HepG2 (cell line): Measurements from ENCODE around the gene PRR19. TPM values are rescaled to one million over a fixed set of nuclear protein-coding genes. Genes with fewer than 3 reads are reported as not detected.

Source experiments
- ATAC-seq: fragments of 200-7000 bp; cut with Tn5 transposase; 3 replicates; pipeline ENCODE4 v1.9.1; 2020; ENCODE audit warnings: mild to moderate bottlenecking, moderate library complexity
- BruUV-seq: library from RNA; stranded (reverse); fragments of 400-500 nt; replicated peaks from 2 replicates; lab custom pipeline; 2021; lab: Mats Ljungman, UMichigan
- CTCF ChIA-PET: fragments of 300-600 bp; formaldehyde crosslinking; extraction: SDS; loops from one replicate; lab custom pipeline; 2021; ENCODE audit warnings: low total read pairs, inconsistent platforms, low intra/inter-chr PET ratio; lab: Yijun Ruan, JAX
- POLR2A ChIA-PET: fragments of 350-600 bp; sonication (Branson Sonifier 250); formaldehyde crosslinking; loops from one replicate; lab custom pipeline; 2020; ENCODE audit warnings: antibody characterized with exemption, inconsistent platforms; lab: Yijun Ruan, JAX
- DNase-seq: peaks from one replicate; pipeline ENCODE4 v3.0.0-alpha.2; 2015; ENCODE audit warnings: low spot score
- FAIRE-seq: peaks from 3 replicates; lab custom pipeline; 2011; peaks lifted over from hg19 to GRCh38; lab: Jason Lieb, UNC
- H2AFZ ChIP-seq: one replicate; pipeline ENCODE4 v1.6.1; 2011; ENCODE audit warnings: low read length, inconsistent platforms
- H3K27ac ChIP-seq: fragments of 300-600 bp; 3 replicates; pipeline ENCODE4 v1.8.0; 2011; ENCODE audit warnings: mixed run types, mild to moderate bottlenecking, mixed read lengths, low read length, inconsistent platforms; ENCODE audit not compliant: insufficient read depth; ENCODE audit errors: extremely low read length
- H3K27me3 ChIP-seq, 2 experiments: fragments of 200-600 bp in 1 of 2; 2 replicates in 1 of 2; 3 replicates in 1 of 2; pipeline versions ENCODE4 v1.6.0 to v1.8.0; 2011; ENCODE audit warnings: low read length in 2 of 2, mild to moderate bottlenecking in 2 of 2, moderate library complexity in 2 of 2, inconsistent platforms in 1 of 2; ENCODE audit not compliant: insufficient read depth in 2 of 2, control insufficient read depth in 1 of 2
- H3K36me3 ChIP-seq, 2 experiments: fragments of 200-600 bp in 1 of 2; replicated peaks in 1 of 2; 2 replicates in 1 of 2; 3 replicates in 1 of 2; pipeline versions ENCODE4 v1.5.1 to v1.8.0; 2011; ENCODE audit warnings: low read length in 2 of 2, inconsistent platforms in 1 of 2; ENCODE audit not compliant: insufficient read depth in 2 of 2, control insufficient read depth in 1 of 2
- H3K4me1 ChIP-seq: 2 replicates; pipeline ENCODE4 v1.5.1; 2012; ENCODE audit warnings: low read length, inconsistent platforms; ENCODE audit not compliant: insufficient read depth
- H3K4me2 ChIP-seq: 2 replicates; pipeline ENCODE4 v1.6.0; 2011; ENCODE audit warnings: low read depth, low read length, inconsistent platforms
- H3K4me3 ChIP-seq, 3 experiments: fragments of 200-600 bp in 1 of 3; sonication (generic), shearing (Covaris generic) in 1 of 3; replicated peaks in 1 of 3; 2 replicates each; pipeline ENCODE4 v1.5.1; 2011 to 2016; ENCODE audit warnings: low read length in 3 of 3, inconsistent platforms in 2 of 3, low read depth in 2 of 3, mild to moderate bottlenecking in 2 of 3, control low read depth in 1 of 3, mixed read lengths in 1 of 3; ENCODE audit not compliant: insufficient read depth in 1 of 3
- H3K79me2 ChIP-seq: one replicate; pipeline ENCODE4 v1.6.1; 2011; ENCODE audit warnings: low read length, inconsistent platforms; ENCODE audit not compliant: insufficient read depth
- H3K9ac ChIP-seq: 2 replicates; pipeline ENCODE4 v1.6.0; 2011; ENCODE audit warnings: mild to moderate bottlenecking, low read depth, low read length, inconsistent platforms; ENCODE audit not compliant: insufficient read depth
- H3K9me3 ChIP-seq: 2 replicates; pipeline ENCODE4 v1.5.1; 2012; ENCODE audit warnings: mild to moderate bottlenecking, low read length
- H4K20me1 ChIP-seq: 2 replicates; pipeline ENCODE4 v1.6.0; 2011; ENCODE audit warnings: inconsistent platforms, mild to moderate bottlenecking, low read length, moderate library complexity; ENCODE audit not compliant: insufficient read depth
- ATF2 ChIP-seq: sonication (generic); formaldehyde crosslinking; IDR thresholded peaks from 2 replicates; pipeline ENCODE4 v1.4.0; 2020; ENCODE audit warnings: missing genetic modification reagents
- FOXA3 ChIP-seq: IDR thresholded peaks from 2 replicates; pipeline ENCODE4 v1.6.1; 2016; ENCODE audit warnings: missing genetic modification reagents, missing compliant biosample characterization
- FOXK1 ChIP-seq: sonication (generic); formaldehyde crosslinking; IDR thresholded peaks from 2 replicates; pipeline ENCODE4 v1.4.0; 2020; ENCODE audit warnings: low read depth, missing genetic modification reagents, borderline replicate concordance
- HCFC1 ChIP-seq: fragments of 150-350 bp; IDR thresholded peaks from 2 replicates; pipeline ENCODE4 v1.6.1; 2014; ENCODE audit warnings: low read depth, low read length
- HDAC1 ChIP-seq: sonication (generic); formaldehyde crosslinking; IDR thresholded peaks from 2 replicates; pipeline ENCODE4 v1.5.1; 2020; ENCODE audit warnings: mild to moderate bottlenecking, missing genetic modification reagents
- IRF1 ChIP-seq: sonication (generic); formaldehyde crosslinking; IDR thresholded peaks from 2 replicates; pipeline ENCODE4 v1.4.0; 2020; ENCODE audit warnings: low read depth, mild to moderate bottlenecking, missing genetic modification reagents
- MAFF ChIP-seq: IDR thresholded peaks from 2 replicates; pipeline ENCODE4 v1.6.1; 2011; ENCODE audit warnings: low read depth, low read length, improper control_type of control experiment
- NKX3-1 ChIP-seq: sonication (generic); formaldehyde crosslinking; IDR thresholded peaks from 2 replicates; pipeline ENCODE4 v1.5.0; 2020; ENCODE audit warnings: missing genetic modification reagents
- SNAI1 ChIP-seq: sonication (generic); formaldehyde crosslinking; IDR thresholded peaks from 2 replicates; pipeline ENCODE4 v1.5.0; 2020; ENCODE audit warnings: mild to moderate bottlenecking, missing genetic modification reagents, borderline replicate concordance
- YEATS4 ChIP-seq: sonication (generic); formaldehyde crosslinking; IDR thresholded peaks from 2 replicates; pipeline ENCODE4 v1.4.0; 2020; ENCODE audit warnings: missing genetic modification reagents, borderline replicate concordance
- ZKSCAN5 ChIP-seq: sonication (generic); formaldehyde crosslinking; IDR thresholded peaks from 2 replicates; pipeline ENCODE4 v1.5.1; 2020; ENCODE audit warnings: mild to moderate bottlenecking, missing genetic modification reagents
- ZMAT3 ChIP-seq: sonication (generic); formaldehyde crosslinking; conservative IDR thresholded peaks from 2 replicates; pipeline ENCODE4 v1.7.0; 2021; ENCODE audit warnings: missing genetic modification reagents
- WGBS: methylation state at CpG from one replicate; pipeline ENCODE4 v1.1.6; 2017; ENCODE audit warnings: low lambda C conversion rate; 5-methylcytosine and 5-hydroxymethylcytosine counted together
- in situ Hi-C: cut with HindIII; loops from 2 replicates; pipeline ENCODE4 v1.10.0; 2017; ENCODE audit warnings: low pct_unique_long_range_greater_than_20kb; ENCODE audit not compliant: extremely low pct_ligation_motif_present
- intact Hi-C: fragments of 100-400 bp; cut with micrococcal nuclease; formaldehyde crosslinking; loops from one replicate; pipeline ENCODE4 v1.10.0; 2022; ENCODE audit not compliant: unreplicated experiment
- polyA plus RNA-seq, 8 experiments: library from polyadenylated mRNA; depleted of rRNA in 3 of 8; stranded (reverse) in 7 of 8; unstranded in 1 of 8; fragments of >200 nt; fragmentation: Illumina TruSeq in 4 of 8; extraction: Trizol in 4 of 8; gene quantifications; 2 replicates each; pipeline versions ENCODE4 v1.2.1 to v1.2.3, GENCODE V29; 2011 to 2016; ENCODE audit warnings: low read depth in 4 of 8, missing spikeins in 1 of 8, mixed read lengths in 1 of 8; ENCODE audit not compliant: insufficient read depth in 1 of 8
- total RNA-seq, 5 experiments: library from RNA; depleted of rRNA; stranded (reverse); fragments of >200 nt; fragmentation: Illumina TruSeq; extraction: Trizol; gene quantifications; 2 replicates each; pipeline ENCODE4 v1.2.3, GENCODE V29; 2016; ENCODE audit warnings: low read depth in 1 of 5
- TF ChIP-seq, protein P1 (sequence below): sonication (generic); formaldehyde crosslinking; IDR thresholded peaks from 2 replicates; pipeline ENCODE4 v1.5.0; 2020; ENCODE audit warnings: mild to moderate bottlenecking, missing genetic modification reagents
- TF ChIP-seq, protein P2 (sequence below): sonication (generic); formaldehyde crosslinking; IDR thresholded peaks from 2 replicates; pipeline ENCODE4 v1.5.0; 2020; ENCODE audit warnings: missing genetic modification reagents

Gene PRR19
- total and polyA plus RNA-seq, 2 of the 13 experiments (the other 11 are each of a cell fraction or from before 2014, with no cell fraction given), result 0.21 to 0.33 TPM

GRCh38 chr19:42328106-42328505 lies 26.2 kb downstream of the PRR19 start:
- no peak for FAIRE-seq
- WGBS, result 39% methylated on average over 1 of the region's 1 CpG
- in situ Hi-C loops (no loop called here), intact Hi-C loops (no loop called here)
- POLR2A ChIA-PET, result interaction anchor here (0.6 kb wide), 1 partner anchor 20 kb away, joined by 4 read pairs; no protein-coding TSS in a partner anchor
- peaks cover 21% of the 10 kb centered on the region for H3K79me2 ChIP-seq
- H3K4me2 ChIP-seq, result peak overlapping the region; percentile 12; the same call in 1 of the 2 replicates
- H3K9me3 ChIP-seq, result no peaks in the 10 kb centered on the region
- no peak for ATAC-seq
- DNase-seq, result no peak
- no peaks in the 10 kb centered on the region for H4K20me1 ChIP-seq
- no peaks in the 10 kb centered on the region; a peak in 1 of 5 replicates for H3K36me3 ChIP-seq
- no peak overlapping the region for H3K4me3 ChIP-seq
- TF ChIP-seq FOXA3 (CRISPR knock-in tag), result no peak
- TF ChIP-seq, protein P1, sequence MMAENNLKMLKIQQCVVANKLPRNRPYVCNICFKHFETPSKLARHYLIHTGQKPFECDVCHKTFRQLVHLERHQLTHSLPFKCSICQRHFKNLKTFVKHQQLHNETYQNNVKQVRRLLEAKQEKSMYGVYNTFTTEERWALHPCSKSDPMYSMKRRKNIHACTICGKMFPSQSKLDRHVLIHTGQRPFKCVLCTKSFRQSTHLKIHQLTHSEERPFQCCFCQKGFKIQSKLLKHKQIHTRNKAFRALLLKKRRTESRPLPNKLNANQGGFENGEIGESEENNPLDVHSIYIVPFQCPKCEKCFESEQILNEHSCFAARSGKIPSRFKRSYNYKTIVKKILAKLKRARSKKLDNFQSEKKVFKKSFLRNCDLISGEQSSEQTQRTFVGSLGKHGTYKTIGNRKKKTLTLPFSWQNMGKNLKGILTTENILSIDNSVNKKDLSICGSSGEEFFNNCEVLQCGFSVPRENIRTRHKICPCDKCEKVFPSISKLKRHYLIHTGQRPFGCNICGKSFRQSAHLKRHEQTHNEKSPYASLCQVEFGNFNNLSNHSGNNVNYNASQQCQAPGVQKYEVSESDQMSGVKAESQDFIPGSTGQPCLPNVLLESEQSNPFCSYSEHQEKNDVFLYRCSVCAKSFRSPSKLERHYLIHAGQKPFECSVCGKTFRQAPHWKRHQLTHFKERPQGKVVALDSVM, result 0 out of 2 replicates have a peak, but pooled peaks have one; percentile 25
- H3K27ac ChIP-seq, result no peak overlapping the region
- H3K9ac ChIP-seq, result no peak overlapping the region
- H3K4me1 ChIP-seq, result peaks cover 31% of the 10 kb centered on the region
- H2AFZ ChIP-seq, result no peak overlapping the region
- CTCF ChIA-PET, result no interaction called here
- BruUV-seq, result no TSS peak
- H3K27me3 ChIP-seq, result no peaks in the 10 kb centered on the region; a peak in 1 of 5 replicates

DNA sequence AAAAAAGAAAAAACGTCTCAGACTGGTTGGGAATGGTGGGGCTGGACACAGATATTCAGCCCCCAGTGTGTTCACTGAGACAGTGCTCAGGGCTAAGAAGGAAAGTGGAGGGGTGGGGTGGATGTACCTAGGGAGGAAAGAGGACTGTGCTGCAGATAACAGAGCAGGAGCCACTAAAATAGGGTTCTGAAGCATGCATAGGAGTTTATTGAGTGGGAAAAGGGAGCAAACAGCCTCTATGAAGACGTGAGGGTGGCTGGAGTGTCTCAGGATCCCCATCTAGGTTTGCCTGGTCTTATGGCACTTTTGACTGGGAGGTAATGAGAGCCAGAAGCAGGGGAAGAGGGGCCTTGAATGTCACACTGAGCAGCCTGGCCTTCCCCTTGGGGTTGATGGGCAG lies 26.9 kb downstream of the PRR19 start:
- H3K4me2 ChIP-seq, result no peak overlapping the region
- no peak for FAIRE-seq
- H3K36me3 ChIP-seq, result peaks cover 0 to 5% of the 10 kb centered on the region in 2 experiments; a peak in 2 of 5 replicates
- no peak overlapping the region for H3K27ac ChIP-seq
- H3K4me3 ChIP-seq, result no peak overlapping the region
- WGBS, result 76% methylated on average over 2 of the region's 2 CpGs
- DNase-seq, result no peak
- H3K79me2 ChIP-seq, result peaks cover 21% of the 10 kb centered on the region
- H3K27me3 ChIP-seq, result no peaks in the 10 kb centered on the region; a peak in 1 of 5 replicates
- H4K20me1 ChIP-seq, result no peaks in the 10 kb centered on the region
- no peak for ATAC-seq
- H3K4me1 ChIP-seq, result peaks cover 36% of the 10 kb centered on the region
- H3K9me3 ChIP-seq, result no peaks in the 10 kb centered on the region
- no peak overlapping the region for H3K9ac ChIP-seq
- in situ Hi-C loops (no loop called here), intact Hi-C loops (no loop called here)
- POLR2A ChIA-PET, result no interaction called here
- H2AFZ ChIP-seq, result no peak overlapping the region
- CTCF ChIA-PET, result no interaction called here
- BruUV-seq, result no TSS peak
- no peak for TF ChIP-seq YEATS4 (CRISPR knock-in tag)
- no peak for TF ChIP-seq IRF1 (CRISPR knock-in tag)
- no peak for TF ChIP-seq SNAI1
- no peak for TF ChIP-seq ATF2 (CRISPR knock-in tag)
- no peak for TF ChIP-seq ZKSCAN5 (CRISPR knock-in tag)
- TF ChIP-seq, protein P2, sequence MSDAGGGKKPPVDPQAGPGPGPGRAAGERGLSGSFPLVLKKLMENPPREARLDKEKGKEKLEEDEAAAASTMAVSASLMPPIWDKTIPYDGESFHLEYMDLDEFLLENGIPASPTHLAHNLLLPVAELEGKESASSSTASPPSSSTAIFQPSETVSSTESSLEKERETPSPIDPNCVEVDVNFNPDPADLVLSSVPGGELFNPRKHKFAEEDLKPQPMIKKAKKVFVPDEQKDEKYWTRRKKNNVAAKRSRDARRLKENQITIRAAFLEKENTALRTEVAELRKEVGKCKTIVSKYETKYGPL (CRISPR knock-in tag), result no peak
- TF ChIP-seq HCFC1, result no peak
- no peak for TF ChIP-seq NKX3-1 (CRISPR knock-in tag)
- no peak for TF ChIP-seq HDAC1
- no peak for TF ChIP-seq ZMAT3
- no peak for TF ChIP-seq FOXK1 (CRISPR knock-in tag)
- TF ChIP-seq MAFF, result no peak
